A549 (cell line): ENCODE data around the gene BPGM. TPM values are rescaled to one million over a fixed set of nuclear protein-coding genes. Genes with fewer than 3 reads are reported as not detected.

Experiments used
- ATAC-seq, 2 experiments: fragments of 200-7000 bp in 1 of 2; fragments of >200 bp in 1 of 2; cut with Nextera tagmentation in 1 of 2; cut with Tn5 transposase in 1 of 2; 3 replicates each; pipeline versions ENCODE4 v1.8.0 to v1.9.1; 2018 to 2020; ENCODE audit warnings: mild to moderate bottlenecking in 1 of 2, moderate library complexity in 1 of 2
- CTCF ChIA-PET: fragments of 300-600 bp; sonication (Branson Sonifier 250); formaldehyde crosslinking; extraction: SDS; loops from one replicate; lab custom pipeline; 2021; ENCODE audit warnings: antibody characterized with exemption, inconsistent platforms; lab: Yijun Ruan, JAX
- POLR2A ChIA-PET: fragments of 350-600 bp; formaldehyde crosslinking; extraction: SDS; loops from one replicate; lab custom pipeline; 2021; ENCODE audit warnings: antibody characterized with exemption, inconsistent platforms; lab: Yijun Ruan, JAX
- DNase-seq, 2 experiments: peaks; one replicate each; pipeline versions ENCODE4 v3.0.0 to v3.0.0-alpha.2; 2011 to 2016; ENCODE audit warnings: low read depth in 1 of 2, low spot score in 1 of 2
- FAIRE-seq: peaks from 2 replicates; lab custom pipeline; 2011; peaks lifted over from hg19 to GRCh38; lab: Jason Lieb, UNC
- H3K27ac ChIP-seq, 2 experiments: fragments of >200 bp; sonication (Bioruptor Twin); formaldehyde crosslinking; 3 replicates each; pipeline ENCODE4 v1.5.1; 2016 to 2017
- H3K4me1 ChIP-seq: fragments of >200 bp; sonication (Bioruptor Twin); formaldehyde crosslinking; 3 replicates; pipeline ENCODE4 v1.6.1; 2016
- H3K4me2 ChIP-seq: fragments of >200 bp; sonication (Bioruptor Twin); formaldehyde crosslinking; 3 replicates; pipeline ENCODE4 v1.6.1; 2016
- H3K4me3 ChIP-seq: fragments of >200 bp; sonication (Bioruptor Twin); formaldehyde crosslinking; 3 replicates; pipeline ENCODE4 v1.5.1; 2016
- H3K9me3 ChIP-seq: fragments of >200 bp; sonication (Bioruptor Twin); formaldehyde crosslinking; 3 replicates; pipeline ENCODE4 v1.6.1; 2016
- ATOH8 ChIP-seq: fragments of 250-450 bp; sonication (Bioruptor Pico); IDR thresholded peaks from 2 replicates; pipeline ENCODE4 v1.5.0; 2020; ENCODE audit warnings: low read depth, mild to moderate bottlenecking, moderate library complexity
- BCL3 ChIP-seq: fragments of >200 bp; sonication (Bioruptor Twin); formaldehyde crosslinking; IDR thresholded peaks from 3 replicates; pipeline ENCODE4 v1.6.1; 2016
- CHD4 ChIP-seq: fragments of 200-600 bp; sonication (generic); IDR thresholded peaks from 2 replicates; pipeline ENCODE4 v1.6.1; 2016; ENCODE audit warnings: antibody characterized with exemption, mild to moderate bottlenecking, borderline replicate concordance
- CTCF ChIP-seq: fragments of >200 bp; sonication (Bioruptor Twin); formaldehyde crosslinking; IDR thresholded peaks from 3 replicates; pipeline ENCODE4 v1.5.1; 2016
- EHF ChIP-seq: fragments of 250-450 bp; sonication (Bioruptor Pico); IDR thresholded peaks from 2 replicates; pipeline ENCODE4 v1.5.0; 2020; ENCODE audit warnings: mild to moderate bottlenecking
- FOSL2 ChIP-seq, 2 experiments: fragments of 450-650 bp in 1 of 2; fragments of >200 bp in 1 of 2; sonication (Bioruptor Twin) in 1 of 2; formaldehyde crosslinking; IDR thresholded peaks; 2 replicates each; pipeline versions ENCODE4 v1.5.0 to v1.6.1; 2016 to 2020; ENCODE audit warnings: mild to moderate bottlenecking in 1 of 2, moderate library complexity in 1 of 2
- FOXS1 ChIP-seq: fragments of 250-450 bp; sonication (Bioruptor Pico); IDR thresholded peaks from 2 replicates; pipeline ENCODE4 v1.5.0; 2020; ENCODE audit warnings: mild to moderate bottlenecking, moderate library complexity
- HEYL ChIP-seq: fragments of 250-450 bp; sonication (Bioruptor Pico); IDR thresholded peaks from 2 replicates; pipeline ENCODE4 v1.8.0; 2021; ENCODE audit warnings: mild to moderate bottlenecking, moderate library complexity
- HOXB13 ChIP-seq: fragments of 250-450 bp; sonication (Bioruptor Pico); IDR thresholded peaks from 2 replicates; pipeline ENCODE4 v1.5.0; 2020; ENCODE audit warnings: low read depth, mild to moderate bottlenecking, moderate library complexity
- HOXB5 ChIP-seq: fragments of 250-450 bp; sonication (Bioruptor Pico); IDR thresholded peaks from 2 replicates; pipeline ENCODE4 v1.5.0; 2020; ENCODE audit warnings: mild to moderate bottlenecking, moderate library complexity
- JUNB ChIP-seq: fragments of >200 bp; sonication (Bioruptor Twin); formaldehyde crosslinking; IDR thresholded peaks from 2 replicates; pipeline ENCODE4 v1.6.1; 2016
- KDM5A ChIP-seq: fragments of 200-600 bp; sonication (generic); IDR thresholded peaks from 2 replicates; pipeline ENCODE4 v1.6.1; 2016; ENCODE audit warnings: antibody characterized with exemption, mild to moderate bottlenecking
- MAFK ChIP-seq: fragments of 450-650 bp; IDR thresholded peaks from 2 replicates; pipeline ENCODE4 v1.6.1; 2014; ENCODE audit not compliant: partially characterized antibody
- MAZ ChIP-seq: fragments of 150-350 bp; IDR thresholded peaks from 2 replicates; pipeline ENCODE4 v1.6.1; 2014; ENCODE audit warnings: antibody characterized with exemption, low read depth, low read length, borderline replicate concordance
- NPAS2 ChIP-seq: fragments of 250-450 bp; sonication (Bioruptor Pico); IDR thresholded peaks from 2 replicates; pipeline ENCODE4 v1.8.0; 2022; ENCODE audit warnings: mild to moderate bottlenecking, moderate library complexity, borderline replicate concordance
- POLR2AphosphoS2 ChIP-seq: conservative IDR thresholded peaks from 2 replicates; pipeline ENCODE4 v1.6.1; 2012; ENCODE audit warnings: low read length, improper control_type of control experiment, inconsistent platforms
- RAD21 ChIP-seq, 2 experiments: fragments of >200 bp in 1 of 2; sonication (Bioruptor Twin) in 1 of 2; formaldehyde crosslinking in 1 of 2; IDR thresholded peaks in 1 of 2; conservative IDR thresholded peaks in 1 of 2; 2 replicates in 1 of 2; 3 replicates in 1 of 2; pipeline ENCODE4 v1.6.1; 2012 to 2018; ENCODE audit warnings: inconsistent platforms in 1 of 2
- RARB ChIP-seq: fragments of 250-450 bp; sonication (Bioruptor Pico); IDR thresholded peaks from 2 replicates; pipeline ENCODE4 v1.8.0; 2021; ENCODE audit warnings: mild to moderate bottlenecking, moderate library complexity
- RCOR1 ChIP-seq: fragments of 150-350 bp; IDR thresholded peaks from 2 replicates; pipeline ENCODE4 v1.6.1; 2014; ENCODE audit warnings: antibody characterized with exemption, low read length, low read depth
- RNF2 ChIP-seq: fragments of 200-600 bp; sonication (generic); IDR thresholded peaks from 2 replicates; pipeline ENCODE4 v1.6.1; 2016; ENCODE audit warnings: low read depth, mild to moderate bottlenecking, antibody characterized with exemption, moderate library complexity, borderline replicate concordance
- ZC3H11A ChIP-seq: fragments of 450-650 bp; IDR thresholded peaks from 2 replicates; pipeline ENCODE4 v1.6.1; 2014; ENCODE audit warnings: antibody characterized with exemption, mild to moderate bottlenecking
- ZNF302 ChIP-seq: fragments of 250-450 bp; sonication (Bioruptor Pico); IDR thresholded peaks from 2 replicates; pipeline ENCODE4 v1.9.0; 2021; ENCODE audit warnings: inconsistent platforms, mild to moderate bottlenecking, moderate library complexity
- WGBS: methylation state at CpG from one replicate; pipeline ENCODE4 v1.1.6; 2017; ENCODE audit errors: missing lambda C conversion rate; 5-methylcytosine and 5-hydroxymethylcytosine counted together
- polyA plus RNA-seq, 4 experiments: library from polyadenylated mRNA; depleted of rRNA in 3 of 4; stranded (reverse); fragments of >200 nt; fragmentation: RNase III in 1 of 4; extraction: RNeasy Plus Mini Kit Qiagen cat#74134 plus additional on column Dnase treatment in 1 of 4; gene quantifications; 2 replicates in 3 of 4; 3 replicates in 1 of 4; pipeline ENCODE4 v1.2.3, GENCODE V29; 2011 to 2017

The BPGM gene
- polyA plus RNA-seq, 2 of the 4 experiments (the other 2 are of a cell fraction) = 19.4 to 28.3 TPM

- FAIRE-seq (no peak), ATAC-seq (no peak), DNase-seq (no peak)
- Histone ChIP-seq H3K4me3 (no peak overlapping the region), H3K4me2 (no peak overlapping the region)
- TF ChIP-seq ZNF302 = no peak
- no peak for TF ChIP-seq CTCF
- no peak for TF ChIP-seq POLR2AphosphoS2
- no peak for TF ChIP-seq RARB (CRISPR knock-in tag)
- no peak for TF ChIP-seq NPAS2 (CRISPR knock-in tag)
- TF ChIP-seq ATOH8 = no peak
- TF ChIP-seq EHF = no peak
- no peak for TF ChIP-seq KDM5A
- TF ChIP-seq CHD4 = no peak
- TF ChIP-seq JUNB = no peak
- no peak for TF ChIP-seq ZC3H11A
- no peak for TF ChIP-seq RAD21 (conservative IDR thresholded peaks at IDR 0.05 in 1 of 2, IDR thresholded peaks at IDR 0.05 in 1 of 2)
- no peak for TF ChIP-seq RCOR1
- TF ChIP-seq MAFK = no peak
- TF ChIP-seq MAZ = no peak
- TF ChIP-seq, all 56 proteins: peak for 0
- WGBS = 74% methylated on average over 5 of the region's 5 CpGs
- ChIA-PET POLR2A (no interaction called here), CTCF (interaction anchor here (1.6 to 5.1 kb wide), 2 partner anchors 11 to 14 kb away, joined by 3 to 42 read pairs; no protein-coding TSS in a partner anchor)
- Histone ChIP-seq H3K4me1 (peaks cover 14% of the 10 kb centered on the region), H3K27ac (no peak overlapping the region), H3K9me3 (no peaks in the 10 kb centered on the region)
Measured at GRCh38 chr7:134704827-134705226, 58.2 kb downstream of the BPGM start.

- H3K4me3 ChIP-seq = no peak overlapping the region
- 66% methylated on average over 2 of the region's 2 CpGs for WGBS
- H3K4me2 ChIP-seq = no peak overlapping the region
- no peak for ATAC-seq
- H3K9me3 ChIP-seq = no peaks in the 10 kb centered on the region
- no peak for FAIRE-seq
- peaks cover 14% of the 10 kb centered on the region for H3K4me1 ChIP-seq
- POLR2A ChIA-PET = no interaction called here
- no peak for DNase-seq
- TF ChIP-seq MAZ (no peak), NPAS2 (CRISPR knock-in tag) (no peak), RARB (CRISPR knock-in tag) (no peak), HOXB5 (CRISPR knock-in tag) (no peak), HOXB13 (CRISPR knock-in tag) (no peak), ATOH8 (no peak), BCL3 (no peak), FOSL2 (IDR thresholded peaks at IDR 0.05) (no peak), FOSL2 (CRISPR knock-in tag; IDR thresholded peaks at IDR 0.05) (no peak), FOXS1 (no peak), RNF2 (no peak), HEYL (no peak)
- TF ChIP-seq, all 56 proteins: peak for 0
- no peak overlapping the region for H3K27ac ChIP-seq
- CTCF ChIA-PET = interaction anchor here (0.7 to 1.6 kb wide), 6 partner anchors 12 to 242 kb away, joined by 3 to 4 read pairs (median 3); no protein-coding TSS in a partner anchor
Measured at GRCh38 chr7:134705716-134706115, 59.1 kb downstream of the BPGM start.
